ENCODE data around the gene ALDH1B1. TPM values are rescaled to one million over a fixed set of nuclear protein-coding genes. Genes with fewer than 3 reads are reported as not detected.

Gene ALDH1B1
- total and polyA plus RNA-seq, 9 of the 15 experiments (the other 6 are each of a cell fraction or from before 2014, with no cell fraction given) = 8.6 to 46.5 (median 30.8) TPM

DNA sequence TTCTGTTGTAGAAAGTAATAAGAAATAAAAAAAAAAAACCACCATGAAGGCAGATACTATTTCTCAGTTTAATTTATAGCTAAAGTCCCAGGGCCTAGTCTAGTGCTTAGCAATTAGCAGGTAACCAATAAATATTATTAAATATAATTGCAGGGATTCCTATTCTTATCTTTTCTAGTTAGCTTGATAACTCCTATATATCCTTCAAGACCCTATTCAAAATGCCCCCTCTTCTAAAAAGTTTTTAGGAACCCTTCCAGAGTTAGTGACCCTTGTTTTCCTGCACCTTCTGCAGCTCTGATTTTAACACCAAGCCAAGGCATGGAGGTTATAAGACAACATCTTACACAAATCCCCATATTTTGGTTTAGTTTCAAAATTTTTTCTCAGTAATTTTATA lies 24.6 kb upstream of the ALDH1B1 start:
- ATAC-seq (no peak), DNase-seq (ENCODE audit: extremely low read depth in 1 of 4, low spot score in 3 of 4) (no peak), FAIRE-seq (no peak)
- intact Hi-C loops (cut with micrococcal nuclease) = loop anchor here (10.0 kb wide), 1 partner anchor 213 kb away; no protein-coding TSS in a partner anchor
- POLR2A ChIA-PET = no interaction called here
- TF ChIP-seq YBX1 (IDR thresholded peaks at IDR 0.05) = no peak
- no peak for TF ChIP-seq HLTF (IDR thresholded peaks at IDR 0.05)
- TF ChIP-seq, protein P1, sequence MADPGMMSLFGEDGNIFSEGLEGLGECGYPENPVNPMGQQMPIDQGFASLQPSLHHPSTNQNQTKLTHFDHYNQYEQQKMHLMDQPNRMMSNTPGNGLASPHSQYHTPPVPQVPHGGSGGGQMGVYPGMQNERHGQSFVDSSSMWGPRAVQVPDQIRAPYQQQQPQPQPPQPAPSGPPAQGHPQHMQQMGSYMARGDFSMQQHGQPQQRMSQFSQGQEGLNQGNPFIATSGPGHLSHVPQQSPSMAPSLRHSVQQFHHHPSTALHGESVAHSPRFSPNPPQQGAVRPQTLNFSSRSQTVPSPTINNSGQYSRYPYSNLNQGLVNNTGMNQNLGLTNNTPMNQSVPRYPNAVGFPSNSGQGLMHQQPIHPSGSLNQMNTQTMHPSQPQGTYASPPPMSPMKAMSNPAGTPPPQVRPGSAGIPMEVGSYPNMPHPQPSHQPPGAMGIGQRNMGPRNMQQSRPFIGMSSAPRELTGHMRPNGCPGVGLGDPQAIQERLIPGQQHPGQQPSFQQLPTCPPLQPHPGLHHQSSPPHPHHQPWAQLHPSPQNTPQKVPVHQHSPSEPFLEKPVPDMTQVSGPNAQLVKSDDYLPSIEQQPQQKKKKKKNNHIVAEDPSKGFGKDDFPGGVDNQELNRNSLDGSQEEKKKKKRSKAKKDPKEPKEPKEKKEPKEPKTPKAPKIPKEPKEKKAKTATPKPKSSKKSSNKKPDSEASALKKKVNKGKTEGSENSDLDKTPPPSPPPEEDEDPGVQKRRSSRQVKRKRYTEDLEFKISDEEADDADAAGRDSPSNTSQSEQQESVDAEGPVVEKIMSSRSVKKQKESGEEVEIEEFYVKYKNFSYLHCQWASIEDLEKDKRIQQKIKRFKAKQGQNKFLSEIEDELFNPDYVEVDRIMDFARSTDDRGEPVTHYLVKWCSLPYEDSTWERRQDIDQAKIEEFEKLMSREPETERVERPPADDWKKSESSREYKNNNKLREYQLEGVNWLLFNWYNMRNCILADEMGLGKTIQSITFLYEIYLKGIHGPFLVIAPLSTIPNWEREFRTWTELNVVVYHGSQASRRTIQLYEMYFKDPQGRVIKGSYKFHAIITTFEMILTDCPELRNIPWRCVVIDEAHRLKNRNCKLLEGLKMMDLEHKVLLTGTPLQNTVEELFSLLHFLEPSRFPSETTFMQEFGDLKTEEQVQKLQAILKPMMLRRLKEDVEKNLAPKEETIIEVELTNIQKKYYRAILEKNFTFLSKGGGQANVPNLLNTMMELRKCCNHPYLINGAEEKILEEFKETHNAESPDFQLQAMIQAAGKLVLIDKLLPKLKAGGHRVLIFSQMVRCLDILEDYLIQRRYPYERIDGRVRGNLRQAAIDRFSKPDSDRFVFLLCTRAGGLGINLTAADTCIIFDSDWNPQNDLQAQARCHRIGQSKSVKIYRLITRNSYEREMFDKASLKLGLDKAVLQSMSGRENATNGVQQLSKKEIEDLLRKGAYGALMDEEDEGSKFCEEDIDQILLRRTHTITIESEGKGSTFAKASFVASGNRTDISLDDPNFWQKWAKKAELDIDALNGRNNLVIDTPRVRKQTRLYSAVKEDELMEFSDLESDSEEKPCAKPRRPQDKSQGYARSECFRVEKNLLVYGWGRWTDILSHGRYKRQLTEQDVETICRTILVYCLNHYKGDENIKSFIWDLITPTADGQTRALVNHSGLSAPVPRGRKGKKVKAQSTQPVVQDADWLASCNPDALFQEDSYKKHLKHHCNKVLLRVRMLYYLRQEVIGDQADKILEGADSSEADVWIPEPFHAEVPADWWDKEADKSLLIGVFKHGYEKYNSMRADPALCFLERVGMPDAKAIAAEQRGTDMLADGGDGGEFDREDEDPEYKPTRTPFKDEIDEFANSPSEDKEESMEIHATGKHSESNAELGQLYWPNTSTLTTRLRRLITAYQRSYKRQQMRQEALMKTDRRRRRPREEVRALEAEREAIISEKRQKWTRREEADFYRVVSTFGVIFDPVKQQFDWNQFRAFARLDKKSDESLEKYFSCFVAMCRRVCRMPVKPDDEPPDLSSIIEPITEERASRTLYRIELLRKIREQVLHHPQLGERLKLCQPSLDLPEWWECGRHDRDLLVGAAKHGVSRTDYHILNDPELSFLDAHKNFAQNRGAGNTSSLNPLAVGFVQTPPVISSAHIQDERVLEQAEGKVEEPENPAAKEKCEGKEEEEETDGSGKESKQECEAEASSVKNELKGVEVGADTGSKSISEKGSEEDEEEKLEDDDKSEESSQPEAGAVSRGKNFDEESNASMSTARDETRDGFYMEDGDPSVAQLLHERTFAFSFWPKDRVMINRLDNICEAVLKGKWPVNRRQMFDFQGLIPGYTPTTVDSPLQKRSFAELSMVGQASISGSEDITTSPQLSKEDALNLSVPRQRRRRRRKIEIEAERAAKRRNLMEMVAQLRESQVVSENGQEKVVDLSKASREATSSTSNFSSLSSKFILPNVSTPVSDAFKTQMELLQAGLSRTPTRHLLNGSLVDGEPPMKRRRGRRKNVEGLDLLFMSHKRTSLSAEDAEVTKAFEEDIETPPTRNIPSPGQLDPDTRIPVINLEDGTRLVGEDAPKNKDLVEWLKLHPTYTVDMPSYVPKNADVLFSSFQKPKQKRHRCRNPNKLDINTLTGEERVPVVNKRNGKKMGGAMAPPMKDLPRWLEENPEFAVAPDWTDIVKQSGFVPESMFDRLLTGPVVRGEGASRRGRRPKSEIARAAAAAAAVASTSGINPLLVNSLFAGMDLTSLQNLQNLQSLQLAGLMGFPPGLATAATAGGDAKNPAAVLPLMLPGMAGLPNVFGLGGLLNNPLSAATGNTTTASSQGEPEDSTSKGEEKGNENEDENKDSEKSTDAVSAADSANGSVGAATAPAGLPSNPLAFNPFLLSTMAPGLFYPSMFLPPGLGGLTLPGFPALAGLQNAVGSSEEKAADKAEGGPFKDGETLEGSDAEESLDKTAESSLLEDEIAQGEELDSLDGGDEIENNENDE (IDR thresholded peaks at IDR 0.05; ENCODE audit: low read depth, low read length) = no peak
- no peak for TF ChIP-seq ZNF41 (CRISPR knock-in tag; conservative IDR thresholded peaks at IDR 0.05)
- TF ChIP-seq, protein P2, sequence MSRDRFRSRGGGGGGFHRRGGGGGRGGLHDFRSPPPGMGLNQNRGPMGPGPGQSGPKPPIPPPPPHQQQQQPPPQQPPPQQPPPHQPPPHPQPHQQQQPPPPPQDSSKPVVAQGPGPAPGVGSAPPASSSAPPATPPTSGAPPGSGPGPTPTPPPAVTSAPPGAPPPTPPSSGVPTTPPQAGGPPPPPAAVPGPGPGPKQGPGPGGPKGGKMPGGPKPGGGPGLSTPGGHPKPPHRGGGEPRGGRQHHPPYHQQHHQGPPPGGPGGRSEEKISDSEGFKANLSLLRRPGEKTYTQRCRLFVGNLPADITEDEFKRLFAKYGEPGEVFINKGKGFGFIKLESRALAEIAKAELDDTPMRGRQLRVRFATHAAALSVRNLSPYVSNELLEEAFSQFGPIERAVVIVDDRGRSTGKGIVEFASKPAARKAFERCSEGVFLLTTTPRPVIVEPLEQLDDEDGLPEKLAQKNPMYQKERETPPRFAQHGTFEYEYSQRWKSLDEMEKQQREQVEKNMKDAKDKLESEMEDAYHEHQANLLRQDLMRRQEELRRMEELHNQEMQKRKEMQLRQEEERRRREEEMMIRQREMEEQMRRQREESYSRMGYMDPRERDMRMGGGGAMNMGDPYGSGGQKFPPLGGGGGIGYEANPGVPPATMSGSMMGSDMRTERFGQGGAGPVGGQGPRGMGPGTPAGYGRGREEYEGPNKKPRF (IDR thresholded peaks at IDR 0.05; ENCODE audit: low read depth, low read length) = no peak
- TF ChIP-seq CBFA2T2 (conservative IDR thresholded peaks at IDR 0.05) = no peak
- TF ChIP-seq SNIP1 (IDR thresholded peaks at IDR 0.05; ENCODE audit: low read depth) = no peak
- no peak for TF ChIP-seq ZFP30 (CRISPR knock-in tag; IDR thresholded peaks at IDR 0.05; ENCODE audit: borderline replicate concordance)
- no peak for TF ChIP-seq POLR2AphosphoS2 (IDR thresholded peaks at IDR 0.05; ENCODE audit: low read length)
- TF ChIP-seq ZNF695 (CRISPR knock-in tag; IDR thresholded peaks at IDR 0.05) = no peak
- TF ChIP-seq PCBP2 (IDR thresholded peaks at IDR 0.05; ENCODE audit: low read depth, low read length, poor library complexity, severe bottlenecking) = no peak
- Histone ChIP-seq H3K27ac (ENCODE audit: extremely low read depth, low read depth, low read length) (no peak overlapping the region), H3K79me2 (ENCODE audit: control insufficient read depth, insufficient read depth, low read length) (no peaks in the 10 kb centered on the region), H3K9me3 (replicated peaks; ENCODE audit: control insufficient read depth, insufficient read depth, low read depth, low read length) (no peaks in the 10 kb centered on the region), H2AFZ (ENCODE audit: low read depth, low read length) (no peak overlapping the region), H3K4me2 (ENCODE audit: insufficient read depth, low read length) (no peak overlapping the region), H3K4me3 (no peak overlapping the region), H3K27me3 (ENCODE audit: control insufficient read depth in 2 of 2, insufficient read depth in 2 of 2, low read length in 2 of 2) (peaks cover 11 to 28% of the 10 kb centered on the region in 2 experiments), H3K9me1 (ENCODE audit: control insufficient read depth, insufficient read depth, low read length) (no peaks in the 10 kb centered on the region), H4K20me1 (replicated peaks; ENCODE audit: control insufficient read depth, insufficient read depth, low read length) (peaks cover 4% of the 10 kb centered on the region; the same call in 1 of the 2 replicates), H3K9ac (ENCODE audit: insufficient read depth in 1 of 2, low read depth in 2 of 2, low read length in 2 of 2) (no peak overlapping the region), H3K36me3 (ENCODE audit: control insufficient read depth, insufficient read depth, low read length) (no peaks in the 10 kb centered on the region), H3K4me1 (replicated peaks in 1 of 2; ENCODE audit: control insufficient read depth in 2 of 2, insufficient read depth in 2 of 2, low read length in 2 of 2) (peaks cover 0 to 4% of the 10 kb centered on the region in 2 experiments; a peak in 1 of 5 replicates)
- BruUV-seq (replicated peaks) = no TSS peak
- in situ Hi-C loops (cut with MboI) = loop anchor here (25.0 kb wide), 2 partner anchors 631 to 881 kb away; partner anchors contain the start of gene POLR1E
- CTCF ChIA-PET (ENCODE audit: low intra/inter-chr PET ratio) = interaction anchor here (8.4 kb wide), 1 partner anchor 33 kb away, joined by 113 read pairs; no protein-coding TSS in a partner anchor
